ENCODE measurements around the gene PHF21B. TPM values are rescaled to one million over a fixed set of nuclear protein-coding genes. Genes with fewer than 3 reads are reported as not detected.

The PHF21B gene
- total and polyA plus RNA-seq, 12 donors: 0.07 to 0.98 (median 0.50) TPM; not detected in 4

GRCh38 chr22:44862981-44863860, 146.6 kb downstream of the PHF21B start:
- intact Hi-C loops (cut with DNase I): no loop called here
- TF ChIP-seq CTCF (IDR thresholded peaks at IDR 0.05): no peak
- 87 to 88% methylated on average over 19 of the region's 19 CpGs for WGBS, 2 donors
- no peak for DNase-seq
- H3K27me3 ChIP-seq: no peaks in the 10 kb centered on the region
- no peaks in the 10 kb centered on the region for H3K9me3 ChIP-seq
- H3K27ac ChIP-seq: no peak overlapping the region
- H3K4me1 ChIP-seq: no peaks in the 10 kb centered on the region
- H3K36me3 ChIP-seq: no peaks in the 10 kb centered on the region
- ATAC-seq: no peak
- H3K4me3 ChIP-seq: no peak overlapping the region

- no peak for DNase-seq
- TF ChIP-seq CTCF (IDR thresholded peaks at IDR 0.05): no peak
- WGBS, 2 donors: 83 to 85% methylated on average over 11 of the region's 11 CpGs
Observed at GRCh38 chr22:44862281-44862680, 147.5 kb downstream of the PHF21B start.

GRCh38 chr22:44861245-44861644, 148.6 kb downstream of the PHF21B start:
- no peaks in the 10 kb centered on the region for H3K27me3 ChIP-seq
- ATAC-seq (no peak), DNase-seq (no peak)
- 81 to 85% methylated on average over 7 of the region's 7 CpGs for whole genome bisulfite sequencing, 2 donors
- no peak overlapping the region for H3K4me3 ChIP-seq
- no peaks in the 10 kb centered on the region for H3K9me3 ChIP-seq
- no peaks in the 10 kb centered on the region for H3K4me1 ChIP-seq
- H3K27ac ChIP-seq: no peak overlapping the region
- H3K36me3 ChIP-seq: no peaks in the 10 kb centered on the region
- intact Hi-C loops (cut with DNase I): no loop called here
- no peak for TF ChIP-seq CTCF (IDR thresholded peaks at IDR 0.05)

More at GRCh38 chr22:44862281-44862680, 147.5 kb downstream of the PHF21B start:
- H3K36me3 ChIP-seq: no peaks in the 10 kb centered on the region
- H3K4me1 ChIP-seq: no peaks in the 10 kb centered on the region
- intact Hi-C loops (cut with DNase I): no loop called here
- ATAC-seq: no peak
- no peak overlapping the region for H3K4me3 ChIP-seq
- no peaks in the 10 kb centered on the region for H3K9me3 ChIP-seq
- H3K27ac ChIP-seq: no peak overlapping the region
- no peaks in the 10 kb centered on the region for H3K27me3 ChIP-seq

GRCh38 chr22:44860311-44860710, 149.5 kb downstream of the PHF21B start:
- intact Hi-C loops (cut with DNase I): no loop called here
- Histone ChIP-seq H3K36me3 (no peaks in the 10 kb centered on the region), H3K27me3 (no peaks in the 10 kb centered on the region), H3K27ac (no peak overlapping the region), H3K9me3 (no peaks in the 10 kb centered on the region), H3K4me3 (no peak overlapping the region), H3K4me1 (no peaks in the 10 kb centered on the region)
- ATAC-seq: no peak
- 61% methylated on average over 6 of the region's 6 CpGs for WGBS, 2 donors
- TF ChIP-seq CTCF (IDR thresholded peaks at IDR 0.05): no peak
- DNase-seq: no peak

Data from heart right ventricle (tissue), 16 donors.